Caco-2 (cell line): ENCODE results near the gene LRRC49. TPM values are rescaled to one million over a fixed set of nuclear protein-coding genes. Genes with fewer than 3 reads are reported as not detected.

Experiments used
- BruUV-seq: library from RNA; stranded (reverse); fragments of 400-500 nt; replicated peaks from 2 replicates; lab custom pipeline; 2021; lab: Mats Ljungman, UMichigan
- CTCF ChIA-PET: fragments of 300-600 bp; sonication (Branson Sonifier 250); formaldehyde crosslinking; loops from one replicate; lab custom pipeline; 2022; ENCODE audit warnings: antibody characterized with exemption; lab: Charles Lee
- POLR2A ChIA-PET: fragments of 300-600 bp; sonication (Branson Sonifier 250); formaldehyde crosslinking; loops from one replicate; lab custom pipeline; 2022; ENCODE audit warnings: antibody characterized with exemption; lab: Charles Lee
- DNase-seq, 2 experiments: peaks; one replicate each; pipeline versions ENCODE4 v3.0.0 to v3.0.0-alpha.2; 2020 to 2022
- H3K27me3 ChIP-seq: replicated peaks from 2 replicates; pipeline ENCODE4 v1.6.0; 2011; ENCODE audit warnings: low read length; ENCODE audit not compliant: control insufficient read depth, insufficient read depth
- H3K36me3 ChIP-seq: 2 replicates; pipeline ENCODE4 v1.5.1; 2011; ENCODE audit warnings: low read length; ENCODE audit not compliant: control insufficient read depth, insufficient read depth
- H3K4me1 ChIP-seq: fragments of 250-450 bp; sonication (Bioruptor Pico); 2 replicates; pipeline ENCODE4 v1.5.1; 2020; ENCODE audit warnings: mild to moderate bottlenecking
- H3K4me3 ChIP-seq: 2 replicates; pipeline ENCODE4 v1.5.1; 2011; ENCODE audit warnings: low read depth, mild to moderate bottlenecking, control low read depth, low read length
- H3K9me3 ChIP-seq: fragments of 250-450 bp; sonication (Bioruptor Pico); 2 replicates; pipeline ENCODE4 v1.5.1; 2020; ENCODE audit warnings: mild to moderate bottlenecking, moderate library complexity
- H3K27ac Mint-ChIP-seq: one replicate; pipeline ENCODE4 v1.8.0; 2022; ENCODE audit warnings: mixed read lengths; ENCODE audit not compliant: unreplicated experiment
- H3K27me3 Mint-ChIP-seq: one replicate; pipeline ENCODE4 v1.8.0; 2022; ENCODE audit warnings: mixed read lengths; ENCODE audit not compliant: insufficient read depth, unreplicated experiment
- H3K36me3 Mint-ChIP-seq: one replicate; pipeline ENCODE4 v1.8.0; 2022; ENCODE audit warnings: mild to moderate bottlenecking, mixed read lengths; ENCODE audit not compliant: insufficient read depth, unreplicated experiment
- H3K4me1 Mint-ChIP-seq: one replicate; pipeline ENCODE4 v1.8.0; 2022; ENCODE audit warnings: low read depth, mixed read lengths; ENCODE audit not compliant: unreplicated experiment
- H3K4me3 Mint-ChIP-seq: one replicate; pipeline ENCODE4 v1.8.0; 2022; ENCODE audit warnings: mild to moderate bottlenecking, moderate library complexity, mixed read lengths; ENCODE audit not compliant: unreplicated experiment
- H3K9me3 Mint-ChIP-seq: one replicate; pipeline ENCODE4 v1.8.0; 2022; ENCODE audit warnings: mixed read lengths; ENCODE audit not compliant: unreplicated experiment
- intact Hi-C: fragments of 100-400 bp; cut with micrococcal nuclease; formaldehyde crosslinking; loops from one replicate; pipeline ENCODE4 v1.10.0; 2022; ENCODE audit not compliant: unreplicated experiment
- total RNA-seq: library from RNA; stranded (reverse); gene quantifications from 2 replicates; pipeline ENCODE4 v1.2.3, GENCODE V29; 2022
- TF ChIP-seq, protein P1 (sequence below), 2 experiments: fragments of 200-600 bp in 1 of 2; IDR thresholded peaks; 1 replicate in 1 of 2; 2 replicates in 1 of 2; pipeline versions ENCODE4 v1.5.1 to v1.8.0; 2011 to 2022; ENCODE audit warnings: antibody characterized with exemption in 1 of 2, control low read depth in 1 of 2, inconsistent platforms in 1 of 2, low read depth in 1 of 2, low read length in 1 of 2, mild to moderate bottlenecking in 1 of 2, moderate library complexity in 1 of 2; ENCODE audit not compliant: insufficient read depth in 1 of 2, severe bottlenecking in 1 of 2, unreplicated experiment in 1 of 2

Gene LRRC49
- total RNA-seq, 1 experiment from 2014 or later = 0.82 TPM

DNA sequence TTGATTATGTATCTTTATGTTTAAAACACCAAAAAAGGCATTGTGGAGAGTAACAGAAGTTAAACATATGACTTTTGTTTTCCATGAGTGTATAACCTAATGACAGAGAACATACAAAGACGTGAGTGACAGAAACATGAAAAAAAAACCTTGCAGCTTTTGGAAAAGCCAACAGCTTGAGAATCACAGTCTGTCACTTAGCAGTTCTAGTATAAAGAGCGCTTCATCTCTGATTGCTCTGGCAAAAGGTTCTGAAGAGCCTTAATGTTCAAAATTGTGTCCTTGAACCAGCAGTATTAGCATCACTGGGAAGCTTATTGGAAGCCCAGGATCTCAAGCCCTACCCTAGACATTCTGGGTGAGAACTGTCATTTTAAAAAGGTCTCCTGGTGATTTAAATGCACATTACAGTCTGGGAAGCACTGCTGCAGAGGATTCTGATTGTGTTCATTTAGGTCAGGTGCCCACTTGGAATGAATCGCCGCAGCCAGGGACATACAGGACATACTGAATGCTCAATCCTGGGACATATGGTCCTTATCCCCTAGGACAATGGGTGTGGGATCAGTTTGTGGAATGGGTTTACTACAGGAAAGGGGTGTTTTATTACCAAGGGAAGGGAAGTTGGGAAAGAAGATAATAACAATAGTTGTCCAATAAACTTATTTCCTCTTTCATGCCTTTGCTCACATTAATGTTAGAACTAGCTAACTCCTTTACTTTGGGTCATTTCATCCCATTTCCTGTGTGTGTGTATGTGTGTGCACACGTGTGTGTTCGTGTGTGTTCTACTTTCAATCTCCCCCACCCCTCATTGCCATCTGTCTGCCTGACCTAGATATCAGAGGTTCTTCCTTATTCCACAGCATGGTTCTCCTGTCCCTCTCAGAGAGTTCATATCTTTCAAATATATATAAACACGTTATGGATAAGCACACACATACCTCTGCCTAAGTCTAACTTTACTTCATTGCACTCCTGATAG, 55.0 kb downstream of the LRRC49 start:
- Mint-ChIP-seq H3K27ac (no peak overlapping the region), H3K9me3 (no peaks in the 10 kb centered on the region), H3K4me3 (no peak overlapping the region), H3K36me3 (no peaks in the 10 kb centered on the region), H3K4me1 (no peaks in the 10 kb centered on the region), H3K27me3 (peaks cover 6% of the 10 kb centered on the region)
- TF ChIP-seq, protein P1, sequence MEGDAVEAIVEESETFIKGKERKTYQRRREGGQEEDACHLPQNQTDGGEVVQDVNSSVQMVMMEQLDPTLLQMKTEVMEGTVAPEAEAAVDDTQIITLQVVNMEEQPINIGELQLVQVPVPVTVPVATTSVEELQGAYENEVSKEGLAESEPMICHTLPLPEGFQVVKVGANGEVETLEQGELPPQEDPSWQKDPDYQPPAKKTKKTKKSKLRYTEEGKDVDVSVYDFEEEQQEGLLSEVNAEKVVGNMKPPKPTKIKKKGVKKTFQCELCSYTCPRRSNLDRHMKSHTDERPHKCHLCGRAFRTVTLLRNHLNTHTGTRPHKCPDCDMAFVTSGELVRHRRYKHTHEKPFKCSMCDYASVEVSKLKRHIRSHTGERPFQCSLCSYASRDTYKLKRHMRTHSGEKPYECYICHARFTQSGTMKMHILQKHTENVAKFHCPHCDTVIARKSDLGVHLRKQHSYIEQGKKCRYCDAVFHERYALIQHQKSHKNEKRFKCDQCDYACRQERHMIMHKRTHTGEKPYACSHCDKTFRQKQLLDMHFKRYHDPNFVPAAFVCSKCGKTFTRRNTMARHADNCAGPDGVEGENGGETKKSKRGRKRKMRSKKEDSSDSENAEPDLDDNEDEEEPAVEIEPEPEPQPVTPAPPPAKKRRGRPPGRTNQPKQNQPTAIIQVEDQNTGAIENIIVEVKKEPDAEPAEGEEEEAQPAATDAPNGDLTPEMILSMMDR (IDR thresholded peaks at IDR 0.05; ENCODE audit: insufficient read depth in 1 of 2, low read depth in 1 of 2, low read length in 1 of 2, severe bottlenecking in 1 of 2, unreplicated experiment in 1 of 2) = no peak
- Histone ChIP-seq H3K9me3 (peaks cover 6% of the 10 kb centered on the region; the same call in 1 of the 2 replicates), H3K4me3 (no peak overlapping the region), H3K4me1 (no peaks in the 10 kb centered on the region), H3K36me3 (no peaks in the 10 kb centered on the region), H3K27me3 (no peaks in the 10 kb centered on the region)
- no peak for DNase-seq
- no TSS peak for BruUV-seq
- ChIA-PET CTCF (no interaction called here), POLR2A (no interaction called here)
- intact Hi-C loops = no loop called here

GRCh38 chr15:70950953-70951352, 58.3 kb downstream of the LRRC49 start:
- Histone ChIP-seq H3K9me3 (peaks cover 6% of the 10 kb centered on the region; the same call in 1 of the 2 replicates), H3K27me3 (no peaks in the 10 kb centered on the region), H3K4me1 (no peaks in the 10 kb centered on the region), H3K36me3 (no peaks in the 10 kb centered on the region), H3K4me3 (no peak overlapping the region)
- TF ChIP-seq, protein P1 (IDR thresholded peaks at IDR 0.05; ENCODE audit: insufficient read depth in 1 of 2, low read depth in 1 of 2, low read length in 1 of 2, severe bottlenecking in 1 of 2, unreplicated experiment in 1 of 2) = no peak
- Mint-ChIP-seq H3K27me3 (peaks cover 12% of the 10 kb centered on the region), H3K36me3 (no peaks in the 10 kb centered on the region), H3K27ac (no peak overlapping the region), H3K9me3 (no peaks in the 10 kb centered on the region), H3K4me1 (no peaks in the 10 kb centered on the region), H3K4me3 (no peak overlapping the region)
- ChIA-PET POLR2A (no interaction called here), CTCF (no interaction called here)
- intact Hi-C loops = no loop called here
- no TSS peak for BruUV-seq
- DNase-seq = no peak

DNA sequence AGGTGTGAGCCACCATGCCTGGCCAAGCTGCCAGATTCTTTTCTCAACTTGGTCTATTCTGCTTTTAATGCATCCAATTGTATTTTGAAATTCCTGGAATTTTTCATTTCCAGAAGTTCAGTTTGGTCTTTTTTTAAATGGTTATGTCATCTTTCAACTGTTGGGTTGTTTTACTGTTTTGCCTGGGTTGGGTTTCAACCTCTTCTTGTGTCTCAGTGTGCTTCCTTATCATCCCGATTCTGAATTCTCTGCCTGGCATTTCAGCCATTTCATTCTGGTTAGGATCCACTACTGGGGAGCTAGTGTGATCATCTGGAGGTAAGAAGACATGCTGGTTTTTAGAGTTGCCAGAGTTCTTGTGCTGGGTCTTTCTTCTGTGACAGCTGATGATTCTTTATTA, 61.5 kb downstream of the LRRC49 start:
- TF ChIP-seq, protein P1 (IDR thresholded peaks at IDR 0.05; ENCODE audit: insufficient read depth in 1 of 2, low read depth in 1 of 2, low read length in 1 of 2, severe bottlenecking in 1 of 2, unreplicated experiment in 1 of 2) = no peak
- Mint-ChIP-seq H3K4me3 (no peak overlapping the region), H3K27ac (no peak overlapping the region), H3K9me3 (no peaks in the 10 kb centered on the region), H3K27me3 (peaks cover 19% of the 10 kb centered on the region), H3K4me1 (no peaks in the 10 kb centered on the region), H3K36me3 (no peaks in the 10 kb centered on the region)
- ChIA-PET CTCF (no interaction called here), POLR2A (no interaction called here)
- no peaks in the 10 kb centered on the region for H3K4me1 ChIP-seq
- no peaks in the 10 kb centered on the region for H3K27me3 ChIP-seq
- intact Hi-C loops = no loop called here
- DNase-seq = no peak
- H3K36me3 ChIP-seq = no peaks in the 10 kb centered on the region
- H3K4me3 ChIP-seq = no peak overlapping the region
- peaks cover 6% of the 10 kb centered on the region; the same call in 1 of the 2 replicates for H3K9me3 ChIP-seq
- BruUV-seq = no TSS peak
